Neural progenitor cell (in vitro differentiated cells): ENCODE data around the gene MED12L. TPM values are rescaled to one million over a fixed set of nuclear protein-coding genes. Genes with fewer than 3 reads are reported as not detected.

ENCODE experiments used
- DNase-seq: peaks from one replicate; pipeline ENCODE4 v3.0.0-alpha.2; 2016; ENCODE audit warnings: low spot score
- H2AFZ ChIP-seq: fragments of 200-600 bp; sonication (generic); replicated peaks from 2 replicates; pipeline ENCODE4 v1.6.1; 2016; ENCODE audit warnings: antibody characterized with exemption
- H3F3A ChIP-seq: fragments of 200-600 bp; sonication (generic); 2 replicates; pipeline ENCODE4 v1.6.1; 2016; ENCODE audit warnings: antibody characterized with exemption, low read depth
- H3K27ac ChIP-seq: fragments of 200-600 bp; sonication (generic); 2 replicates; pipeline ENCODE4 v1.5.1; 2016; ENCODE audit warnings: mild to moderate bottlenecking
- H3K27me3 ChIP-seq: fragments of 200-600 bp; sonication (generic); 2 replicates; pipeline ENCODE4 v1.6.1; 2016; ENCODE audit warnings: mild to moderate bottlenecking, moderate library complexity
- H3K36me3 ChIP-seq: fragments of 200-600 bp; sonication (generic); 2 replicates; pipeline ENCODE4 v1.5.1; 2016
- H3K4me1 ChIP-seq: fragments of 200-600 bp; sonication (generic); 2 replicates; pipeline ENCODE4 v1.6.1; 2016; ENCODE audit warnings: mixed run types
- H3K4me2 ChIP-seq: fragments of 200-600 bp; sonication (generic); 2 replicates; pipeline ENCODE4 v1.6.1; 2016
- H3K4me3 ChIP-seq: fragments of 200-600 bp; sonication (generic); 2 replicates; pipeline ENCODE4 v1.5.1; 2016
- H3K79me2 ChIP-seq: fragments of 200-600 bp; sonication (generic); 2 replicates; pipeline ENCODE4 v1.6.1; 2016; ENCODE audit warnings: low read depth
- H3K9ac ChIP-seq: fragments of 200-600 bp; sonication (generic); 2 replicates; pipeline ENCODE4 v1.6.1; 2016
- H3K9me3 ChIP-seq: fragments of 200-600 bp; sonication (generic); 2 replicates; pipeline ENCODE4 v1.5.1; 2016; ENCODE audit warnings: low read depth
- H4K20me1 ChIP-seq: fragments of 200-600 bp; sonication (generic); 2 replicates; pipeline ENCODE4 v1.6.1; 2016; ENCODE audit warnings: low read depth
- H3K27ac Mint-ChIP-seq: 3 replicates; pipeline ENCODE4 v1.8.0; 2021; ENCODE audit warnings: mixed read lengths
- H3K27me3 Mint-ChIP-seq: 2 replicates; pipeline ENCODE4 v1.8.0; 2022; ENCODE audit warnings: low read depth, mild to moderate bottlenecking, inconsistent platforms, moderate library complexity, mixed read lengths; ENCODE audit not compliant: insufficient read depth
- H3K36me3 Mint-ChIP-seq: 3 replicates; pipeline ENCODE4 v1.8.0; 2021; ENCODE audit warnings: mixed read lengths
- H3K4me1 Mint-ChIP-seq: 3 replicates; pipeline ENCODE4 v1.8.0; 2021; ENCODE audit warnings: mixed read lengths
- H3K4me3 Mint-ChIP-seq: 3 replicates; pipeline ENCODE4 v1.8.0; 2021; ENCODE audit warnings: mild to moderate bottlenecking, moderate library complexity, mixed read lengths
- H3K9me3 Mint-ChIP-seq: 3 replicates; pipeline ENCODE4 v1.8.0; 2020; ENCODE audit warnings: mixed read lengths
- EZH2 ChIP-seq: fragments of 200-600 bp; sonication (generic); IDR thresholded peaks from 2 replicates; pipeline ENCODE4 v1.6.1; 2017; ENCODE audit warnings: antibody characterized with exemption, mild to moderate bottlenecking, moderate library complexity
- EZH2phosphoT487 ChIP-seq: fragments of 200-600 bp; sonication (generic); IDR thresholded peaks from 2 replicates; pipeline ENCODE4 v1.6.1; 2017; ENCODE audit warnings: antibody characterized with exemption
- total RNA-seq: library from RNA; depleted of rRNA; stranded (reverse); fragments of >200 nt; gene quantifications from 2 replicates; pipeline ENCODE4 v1.2.3, GENCODE V29; 2015; ENCODE audit warnings: low replicate concordance
- TF ChIP-seq, protein P1 (sequence below): fragments of 200-600 bp; sonication (generic); IDR thresholded peaks from 2 replicates; pipeline ENCODE4 v1.5.1; 2017; ENCODE audit warnings: antibody characterized with exemption, mild to moderate bottlenecking

Gene MED12L
- total RNA-seq, 1 donor from 2014 or later, result 16.5 TPM

DNA sequence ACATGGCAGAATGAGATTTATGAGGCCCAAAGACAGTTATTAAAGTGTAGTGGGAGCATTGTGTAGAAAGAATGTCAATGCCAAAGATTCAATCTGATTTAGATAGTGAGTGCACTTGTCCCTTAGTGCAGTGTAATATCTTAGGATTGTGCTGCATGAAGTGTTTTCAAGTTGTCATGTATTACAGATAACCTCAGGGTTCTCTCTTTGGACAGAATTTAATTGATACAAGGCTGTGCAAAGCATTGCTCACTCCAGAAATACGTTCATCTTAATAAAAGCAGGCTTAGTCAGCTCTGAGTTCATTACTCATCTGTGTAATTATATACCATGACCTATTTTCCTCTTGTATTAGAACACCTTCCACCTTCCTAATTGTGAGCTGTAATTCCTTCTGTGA, 133.6 kb downstream of the MED12L start:
- Histone ChIP-seq H4K20me1 (no peaks in the 10 kb centered on the region), H3K4me2 (no peak overlapping the region), H3K4me3 (no peak overlapping the region), H3K27me3 (no peaks in the 10 kb centered on the region), H3K9me3 (no peaks in the 10 kb centered on the region), H2AFZ (no peak overlapping the region), H3K79me2 (no peaks in the 10 kb centered on the region), H3K9ac (no peak overlapping the region), H3K36me3 (no peaks in the 10 kb centered on the region), H3K27ac (no peak overlapping the region), H3K4me1 (no peaks in the 10 kb centered on the region), H3F3A (no peaks in the 10 kb centered on the region)
- no peaks in the 10 kb centered on the region for H3K27me3 Mint-ChIP-seq
- H3K27ac Mint-ChIP-seq, result no peak overlapping the region
- peaks cover 22% of the 10 kb centered on the region for H3K36me3 Mint-ChIP-seq
- TF ChIP-seq, protein P1, sequence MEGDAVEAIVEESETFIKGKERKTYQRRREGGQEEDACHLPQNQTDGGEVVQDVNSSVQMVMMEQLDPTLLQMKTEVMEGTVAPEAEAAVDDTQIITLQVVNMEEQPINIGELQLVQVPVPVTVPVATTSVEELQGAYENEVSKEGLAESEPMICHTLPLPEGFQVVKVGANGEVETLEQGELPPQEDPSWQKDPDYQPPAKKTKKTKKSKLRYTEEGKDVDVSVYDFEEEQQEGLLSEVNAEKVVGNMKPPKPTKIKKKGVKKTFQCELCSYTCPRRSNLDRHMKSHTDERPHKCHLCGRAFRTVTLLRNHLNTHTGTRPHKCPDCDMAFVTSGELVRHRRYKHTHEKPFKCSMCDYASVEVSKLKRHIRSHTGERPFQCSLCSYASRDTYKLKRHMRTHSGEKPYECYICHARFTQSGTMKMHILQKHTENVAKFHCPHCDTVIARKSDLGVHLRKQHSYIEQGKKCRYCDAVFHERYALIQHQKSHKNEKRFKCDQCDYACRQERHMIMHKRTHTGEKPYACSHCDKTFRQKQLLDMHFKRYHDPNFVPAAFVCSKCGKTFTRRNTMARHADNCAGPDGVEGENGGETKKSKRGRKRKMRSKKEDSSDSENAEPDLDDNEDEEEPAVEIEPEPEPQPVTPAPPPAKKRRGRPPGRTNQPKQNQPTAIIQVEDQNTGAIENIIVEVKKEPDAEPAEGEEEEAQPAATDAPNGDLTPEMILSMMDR, result no peak
- peaks cover 9% of the 10 kb centered on the region for H3K9me3 Mint-ChIP-seq
- H3K4me3 Mint-ChIP-seq, result no peak overlapping the region
- no peak for DNase-seq
- no peaks in the 10 kb centered on the region for H3K4me1 Mint-ChIP-seq

DNA sequence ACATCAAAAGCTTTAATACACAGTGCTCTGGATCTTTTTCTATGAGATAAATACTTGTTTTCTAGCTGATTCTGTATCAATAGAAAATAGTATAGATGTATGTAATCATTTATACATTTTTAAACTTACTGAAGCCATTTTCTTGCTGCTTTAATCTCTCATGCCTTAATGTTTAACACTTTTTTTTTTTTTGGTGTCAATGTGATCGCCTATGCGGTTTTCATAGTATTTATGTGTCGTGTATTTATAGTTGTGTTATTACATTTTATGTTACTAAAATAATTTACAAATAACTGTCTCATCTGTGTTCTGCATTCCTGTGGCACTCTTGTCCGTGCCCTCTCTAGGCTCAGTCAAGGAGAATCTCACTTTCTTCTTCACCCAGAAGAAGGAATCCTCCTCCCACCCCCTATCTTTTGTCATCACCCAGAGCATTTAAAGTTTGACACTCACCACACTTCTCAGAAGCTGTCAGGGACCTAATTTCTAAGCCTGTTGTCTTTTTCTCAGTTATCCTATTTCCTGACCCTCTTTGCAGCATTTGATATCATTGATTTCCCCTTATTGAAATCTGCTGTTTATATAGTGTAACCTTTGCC, 138.9 kb downstream of the MED12L start:
- H3K4me2 ChIP-seq, result no peak overlapping the region
- no peaks in the 10 kb centered on the region for H3K79me2 ChIP-seq
- peak overlapping the region; percentile 37 for H3K27ac ChIP-seq
- no peak for DNase-seq
- Mint-ChIP-seq H3K27me3 (no peaks in the 10 kb centered on the region), H3K4me1 (peaks cover 5% of the 10 kb centered on the region), H3K27ac (no peak overlapping the region), H3K9me3 (peaks cover 9% of the 10 kb centered on the region), H3K36me3 (peaks cover 22% of the 10 kb centered on the region), H3K4me3 (no peak overlapping the region)
- H3K9me3 ChIP-seq, result no peaks in the 10 kb centered on the region
- H2AFZ ChIP-seq, result no peak overlapping the region
- TF ChIP-seq EZH2phosphoT487, result no peak
- TF ChIP-seq, protein P1, result no peak
- no peak for TF ChIP-seq EZH2
- H3F3A ChIP-seq, result no peaks in the 10 kb centered on the region
- no peaks in the 10 kb centered on the region for H4K20me1 ChIP-seq
- no peak overlapping the region for H3K9ac ChIP-seq
- no peaks in the 10 kb centered on the region for H3K36me3 ChIP-seq
- no peak overlapping the region for H3K4me3 ChIP-seq
- H3K27me3 ChIP-seq, result no peaks in the 10 kb centered on the region
- no peaks in the 10 kb centered on the region for H3K4me1 ChIP-seq

- Histone ChIP-seq H2AFZ (no peak overlapping the region), H4K20me1 (no peaks in the 10 kb centered on the region), H3K36me3 (no peaks in the 10 kb centered on the region), H3K27ac (no peak overlapping the region), H3K9ac (no peak overlapping the region), H3K4me1 (no peaks in the 10 kb centered on the region), H3K9me3 (no peaks in the 10 kb centered on the region), H3F3A (no peaks in the 10 kb centered on the region), H3K4me3 (no peak overlapping the region), H3K79me2 (no peaks in the 10 kb centered on the region), H3K27me3 (no peaks in the 10 kb centered on the region), H3K4me2 (no peak overlapping the region)
- H3K9me3 Mint-ChIP-seq, result peaks cover 9% of the 10 kb centered on the region
- TF ChIP-seq EZH2phosphoT487, result no peak
- no peak for TF ChIP-seq EZH2
- TF ChIP-seq, protein P1, result no peak
- H3K4me1 Mint-ChIP-seq, result peaks cover 5% of the 10 kb centered on the region
- H3K36me3 Mint-ChIP-seq, result peaks cover 18% of the 10 kb centered on the region
- H3K27ac Mint-ChIP-seq, result peak overlapping the region; percentile 36
- no peak for DNase-seq
- no peak overlapping the region for H3K4me3 Mint-ChIP-seq
- no peaks in the 10 kb centered on the region for H3K27me3 Mint-ChIP-seq
Measured at GRCh38 chr3:151225040-151225975, 139.8 kb downstream of the MED12L start.
